Myocyte (in vitro differentiated cells): ENCODE data around the gene SENP7. TPM values are rescaled to one million over a fixed set of nuclear protein-coding genes. Genes with fewer than 3 reads are reported as not detected.
"Not testable (repeated sequence)": the region's sequence is repeated elsewhere in the genome, so short reads cannot be mapped to it uniquely, and the experiment has no call there.

Experiments
- DNase-seq: peaks from one replicate; pipeline ENCODE4 v3.0.0-alpha.2; 2012; ENCODE audit warnings: low read depth
- total RNA-seq: library from RNA; depleted of rRNA; stranded (reverse); fragments of >200 nt; gene quantifications from 2 replicates; pipeline ENCODE4 v1.2.3, GENCODE V29; 2014

The SENP7 gene
- total RNA-seq, 1 donor from 2014 or later, result 14.2 TPM

- no peak for DNase-seq
These were observed 183.9 kb downstream of the SENP7 start for GRCh38 chr3:101329016-101329673.

- peak; percentile 19 for DNase-seq
These were observed 187.4 kb downstream of the SENP7 start for GRCh38 chr3:101325393-101326134.

DNA sequence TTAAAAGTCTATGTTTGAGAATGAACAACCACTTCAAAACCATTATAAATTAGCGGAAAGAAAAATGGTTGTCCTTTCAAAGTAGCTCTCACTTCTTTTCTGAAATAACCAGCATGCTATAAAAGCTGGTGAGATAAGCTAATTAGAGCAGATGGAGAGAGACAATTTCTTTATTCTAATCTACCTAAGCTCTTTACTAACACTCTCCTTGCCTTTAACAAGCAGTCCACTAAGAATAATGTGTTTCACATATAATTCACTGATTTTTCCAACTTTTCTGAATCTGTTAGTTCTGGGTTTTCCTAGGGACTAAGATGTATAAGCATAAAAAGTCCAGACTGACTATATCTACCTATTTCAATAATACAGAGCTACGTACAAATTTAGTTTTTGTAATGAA lies 192.5 kb downstream of the SENP7 start, which contains the start of gene IMPG2:
IMPG2 (minus strand) TSS at position 101 of the 400 bp plus-strand sequence. CDS start 203 bp downstream, outside the sequence.
- no peak for DNase-seq

DNA sequence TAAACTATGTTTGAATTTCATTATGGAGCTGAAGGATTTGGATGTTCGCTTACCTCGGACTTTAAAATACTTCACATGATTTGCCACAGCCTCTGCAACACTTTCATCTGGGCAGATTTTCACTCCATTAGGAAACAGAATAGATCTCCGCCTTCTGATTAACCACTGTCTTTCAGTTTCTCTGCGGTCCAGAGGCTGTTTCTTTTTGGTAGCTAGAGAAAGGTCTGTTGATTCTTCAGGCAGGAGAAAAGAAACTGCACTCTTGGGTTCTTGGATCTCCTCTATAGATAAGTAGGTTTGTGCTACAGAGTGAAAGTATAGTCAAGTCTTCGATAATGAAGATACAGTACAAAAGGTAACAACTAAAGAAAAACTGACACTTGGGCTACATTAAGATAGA lies 193.5 kb downstream of the SENP7 start:
- no peak for DNase-seq

- no peak for DNase-seq
These were observed 200.5 kb downstream of the SENP7 start for GRCh38 chr3:101312545-101312944.

DNA sequence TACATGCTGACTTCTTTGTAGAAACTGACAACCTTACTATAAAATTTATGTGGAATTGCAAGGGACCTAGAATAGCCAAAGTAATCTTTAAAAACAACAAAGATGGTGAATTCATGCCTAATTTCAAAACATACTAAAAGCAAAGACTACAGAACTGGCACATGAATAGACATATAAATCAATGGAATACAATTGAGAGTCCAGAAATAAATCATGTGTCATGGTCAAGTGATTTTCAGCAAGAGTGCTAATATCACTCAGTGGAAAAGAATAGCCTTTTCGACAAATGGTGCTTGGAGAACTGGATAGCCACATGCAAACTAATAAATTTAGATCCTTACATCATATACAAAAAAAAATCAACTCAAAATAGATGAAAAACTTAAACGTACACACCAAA lies 201.3 kb downstream of the SENP7 start:
- DNase-seq, result peak; percentile 77

DNA sequence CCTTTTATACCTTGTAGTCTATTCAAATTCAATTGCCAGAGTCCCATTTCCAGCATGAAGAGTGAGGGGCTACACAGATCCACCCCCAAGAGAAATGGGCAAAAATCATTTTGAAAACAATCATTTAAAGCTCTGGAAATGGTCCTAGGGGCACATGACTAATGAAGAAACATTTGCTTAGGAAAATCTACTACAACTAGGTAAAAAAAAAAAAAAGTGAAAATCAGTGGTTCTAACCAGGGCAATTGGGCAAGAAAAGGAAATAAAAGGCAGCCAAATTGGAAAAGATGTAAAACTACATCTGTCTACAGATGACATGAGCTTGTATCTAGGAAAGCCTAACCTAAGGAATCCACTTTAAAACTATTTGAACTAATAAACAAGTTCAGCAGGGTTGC lies 202.0 kb downstream of the SENP7 start:
- no peak for DNase-seq

GRCh38 chr3:101308147-101308772 lies 204.8 kb downstream of the SENP7 start:
- not testable (repeated sequence) for DNase-seq

DNA sequence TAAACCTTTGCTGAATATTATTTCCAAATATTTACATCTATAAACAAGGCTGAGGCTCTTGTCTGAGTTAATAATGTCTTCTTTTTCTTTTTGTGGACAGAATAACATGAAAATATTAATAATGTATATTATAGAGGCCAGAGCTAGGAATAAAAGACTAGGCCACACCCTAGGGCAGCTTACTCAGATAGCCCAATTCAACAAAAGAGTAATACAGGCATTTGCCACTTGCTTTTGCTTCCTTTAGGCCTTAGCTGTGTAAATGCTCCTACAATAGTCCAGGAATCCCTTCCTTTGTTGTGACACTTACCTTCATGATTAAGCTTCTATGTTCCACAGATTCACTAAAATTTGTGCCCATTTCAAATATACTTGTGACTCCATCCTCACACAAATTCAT lies 209.2 kb downstream of the SENP7 start:
- DNase-seq, result no peak

DNA sequence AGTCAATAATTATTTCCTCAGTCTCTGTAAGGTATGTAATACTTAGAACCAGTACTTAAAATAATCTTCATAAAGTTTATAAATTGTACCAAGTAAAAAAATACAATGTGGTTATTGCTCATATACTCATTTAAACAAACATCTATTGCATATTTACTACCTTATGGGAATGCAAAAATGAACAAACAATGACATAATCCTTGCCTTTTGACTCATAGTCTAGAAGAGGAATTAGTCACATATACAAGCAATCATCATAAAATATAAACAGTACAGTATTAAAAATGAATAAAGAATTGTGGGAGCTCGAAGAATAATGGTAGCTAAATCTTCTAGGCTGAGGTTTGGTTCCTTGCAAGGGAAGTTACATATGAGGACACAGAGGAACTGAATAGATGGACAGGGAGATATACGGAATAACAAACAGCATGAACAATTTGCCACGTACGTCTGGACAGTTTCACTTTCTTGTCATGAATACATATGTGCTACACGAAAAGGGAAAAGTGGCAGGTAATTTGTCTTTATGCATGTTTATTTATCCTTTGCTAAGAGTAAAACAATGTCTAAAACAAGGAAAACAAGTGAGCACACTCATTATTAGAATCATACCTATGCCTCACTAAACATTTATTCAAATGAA lies 209.8 kb downstream of the SENP7 start:
- DNase-seq, result no peak

- DNase-seq, result no peak
These were observed 212.9 kb downstream of the SENP7 start for GRCh38 chr3:101300073-101300472.

GRCh38 chr3:101292027-101292426 lies 221.0 kb downstream of the SENP7 start:
- no peak for DNase-seq

DNA sequence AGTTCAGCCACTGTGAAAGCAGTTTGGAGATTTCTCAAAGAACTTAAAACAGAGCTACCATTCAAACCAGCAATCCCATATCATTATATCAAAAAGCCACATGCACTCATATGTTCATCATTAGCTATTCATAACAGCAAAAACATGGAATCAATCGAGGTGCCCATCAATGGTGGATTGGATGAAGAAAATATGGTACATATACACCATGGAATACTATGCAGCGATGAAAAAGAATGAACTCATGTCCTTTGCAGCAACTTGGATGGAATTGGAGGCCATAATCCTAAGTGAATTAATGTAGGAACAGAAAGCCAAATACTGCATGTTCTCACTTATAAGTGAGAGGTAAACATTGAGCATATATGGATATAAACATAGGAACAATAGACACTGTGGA lies 224.7 kb downstream of the SENP7 start:
- no peak for DNase-seq

DNA sequence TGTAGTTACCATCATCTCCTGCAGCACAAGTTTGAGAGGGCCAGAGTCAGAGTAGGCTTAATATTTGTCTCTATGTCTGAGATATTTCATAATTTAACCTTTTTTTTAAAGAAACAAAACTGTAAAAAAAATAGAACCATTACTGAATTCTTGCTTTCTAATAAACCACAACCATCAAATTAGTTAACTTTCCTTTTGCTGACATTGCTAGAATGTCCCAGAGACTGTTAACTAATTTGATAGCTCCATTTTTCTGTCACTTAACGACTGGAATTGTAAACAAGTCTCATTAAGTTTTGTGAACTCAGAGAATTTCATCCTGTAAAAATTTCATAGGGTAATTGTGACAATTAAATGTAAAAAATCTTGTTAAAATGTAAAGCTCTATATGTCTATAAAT lies 228.3 kb downstream of the SENP7 start:
- DNase-seq, result no peak

DNA sequence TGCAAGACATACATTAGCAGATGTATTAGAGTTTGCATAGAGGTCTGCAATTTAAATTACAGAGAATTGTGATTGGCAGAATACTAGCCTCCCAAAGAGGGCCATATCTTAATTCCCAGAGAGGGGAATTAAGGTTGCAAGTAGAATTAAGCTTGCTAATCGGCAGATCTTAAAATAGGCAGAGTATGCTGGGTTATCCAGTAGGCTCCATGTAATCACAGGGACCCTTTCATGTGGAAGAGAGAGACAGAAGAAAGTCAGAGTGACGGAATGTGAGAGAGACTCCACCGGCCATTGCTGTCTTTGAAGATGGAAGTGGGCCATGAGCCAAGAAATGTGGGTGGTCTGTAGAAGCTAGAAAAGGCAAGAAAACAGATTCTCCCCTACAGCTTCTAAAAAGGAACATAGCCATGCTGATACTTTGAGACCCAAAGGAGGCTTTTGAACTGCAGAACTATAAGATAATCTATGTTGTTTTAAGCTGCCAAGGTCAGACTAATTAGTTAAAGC lies 231.4 kb downstream of the SENP7 start:
- DNase-seq, result peak; percentile 4

DNA sequence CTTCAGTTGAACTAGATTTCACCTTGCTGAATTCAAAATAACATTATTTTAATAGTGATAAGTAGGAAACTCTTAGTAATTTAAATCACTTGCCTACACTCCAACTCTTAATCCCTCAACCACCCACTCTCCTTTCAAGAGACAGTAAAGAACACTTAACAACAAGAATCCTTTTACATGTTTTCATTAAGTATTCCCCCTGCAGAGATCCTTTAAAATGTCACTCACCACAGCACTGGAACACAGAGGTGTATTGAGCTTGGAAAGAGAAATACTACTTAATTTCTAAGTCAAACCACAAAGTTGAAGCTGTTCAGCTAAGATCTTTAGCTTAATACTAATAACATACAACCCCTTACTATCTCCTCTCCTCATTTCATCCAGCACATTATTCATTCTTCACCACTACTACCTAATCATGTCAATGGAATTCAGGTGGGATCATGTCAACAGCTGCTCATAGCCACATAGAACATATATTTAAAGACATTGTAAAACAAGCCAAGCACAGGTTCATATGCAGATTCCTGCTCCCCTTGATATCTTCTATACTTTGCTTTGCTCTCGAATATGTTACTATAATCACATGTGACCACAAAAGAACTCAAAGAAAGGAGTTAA lies 233.1 kb downstream of the SENP7 start:
- DNase-seq, result peak; percentile 30

GRCh38 chr3:101279162-101279561 lies 233.8 kb downstream of the SENP7 start:
- DNase-seq, result no peak

DNA sequence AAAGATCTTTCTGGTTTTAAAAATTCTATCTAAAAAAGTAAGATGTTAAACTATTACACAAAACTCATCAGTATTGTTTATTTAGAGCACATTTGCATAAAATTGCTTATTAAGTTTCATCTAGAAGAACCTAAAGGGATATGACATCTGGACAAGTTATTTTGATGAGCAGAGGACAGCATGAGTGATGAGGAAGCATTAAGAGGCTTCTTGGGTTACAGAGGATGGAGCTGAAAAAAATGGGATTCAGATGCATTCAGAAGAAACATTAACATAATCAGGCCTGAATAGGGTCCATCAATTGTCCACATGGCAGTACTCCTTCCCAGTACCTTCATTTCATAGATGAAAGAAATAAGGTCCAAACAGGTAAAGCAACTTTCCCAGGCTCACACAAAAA lies 234.3 kb downstream of the SENP7 start:
- no peak for DNase-seq
